Omental fat pad (tissue), 4 donors: Measurements from ENCODE around the gene WBP2. TPM values are rescaled to one million over a fixed set of nuclear protein-coding genes. Genes with fewer than 3 reads are reported as not detected.

ENCODE experiments used
- ATAC-seq: fragments of 150-250 bp; one replicate; pipeline ENCODE4 v1.9.1; 2016; ENCODE audit warnings: mild to moderate bottlenecking, moderate library complexity; ENCODE audit not compliant: low FRiP score
- DNase-seq: peaks from one replicate; pipeline ENCODE4 v3.0.0-alpha.2; 2019; ENCODE audit warnings: low spot score
- total RNA-seq, 4 donors: library from RNA; depleted of rRNA; stranded (reverse); fragments of >200 nt; gene quantifications; one replicate each; pipeline ENCODE4 v1.1.0, GENCODE V29; 2016
- TF ChIP-seq, protein P1 (sequence below), 3 donors: fragments of 450-650 bp; IDR thresholded peaks; one replicate each; pipeline ENCODE4 v1.5.1; 2016 to 2017; ENCODE audit warnings: antibody characterized with exemption in 3 of 3, mild to moderate bottlenecking in 3 of 3, moderate library complexity in 2 of 3

WBP2 gene
- total RNA-seq, 4 donors from 2014 or later, result 43.1 to 72.3 (median 50.2) TPM

DNA sequence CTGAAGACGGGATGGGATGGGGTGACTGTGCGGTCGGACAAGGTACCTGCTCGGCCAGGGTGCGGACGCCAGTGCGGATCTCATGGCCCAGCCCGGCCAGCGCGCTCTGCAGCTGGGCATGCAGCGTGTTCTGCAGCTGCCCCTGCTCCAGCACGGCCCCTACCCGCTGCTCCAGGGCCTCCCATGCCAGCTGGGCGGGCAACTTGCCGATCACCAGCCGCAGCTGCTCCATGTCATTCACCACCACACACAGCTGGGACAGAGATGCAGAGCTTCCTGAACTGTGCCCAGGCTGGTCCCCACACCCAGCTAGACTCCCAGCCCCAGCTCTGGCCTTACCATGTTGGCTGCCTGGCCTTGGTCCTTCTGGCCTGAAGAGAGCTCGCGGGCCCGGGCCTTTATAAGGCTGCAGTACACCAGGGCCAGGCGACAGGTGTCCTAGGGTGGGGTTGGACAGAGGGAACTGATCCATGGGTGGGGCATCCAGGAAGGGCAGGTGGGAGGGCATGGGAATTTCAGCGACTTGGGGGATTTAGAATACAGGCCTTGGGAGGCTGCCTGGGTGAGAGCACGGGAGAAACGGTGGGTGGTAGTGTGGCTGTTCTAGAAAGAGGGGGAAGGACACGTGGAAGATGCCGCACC, 20.7 kb downstream of the WBP2 start:
- DNase-seq (no peak), ATAC-seq (no peak)
- TF ChIP-seq, protein P1, sequence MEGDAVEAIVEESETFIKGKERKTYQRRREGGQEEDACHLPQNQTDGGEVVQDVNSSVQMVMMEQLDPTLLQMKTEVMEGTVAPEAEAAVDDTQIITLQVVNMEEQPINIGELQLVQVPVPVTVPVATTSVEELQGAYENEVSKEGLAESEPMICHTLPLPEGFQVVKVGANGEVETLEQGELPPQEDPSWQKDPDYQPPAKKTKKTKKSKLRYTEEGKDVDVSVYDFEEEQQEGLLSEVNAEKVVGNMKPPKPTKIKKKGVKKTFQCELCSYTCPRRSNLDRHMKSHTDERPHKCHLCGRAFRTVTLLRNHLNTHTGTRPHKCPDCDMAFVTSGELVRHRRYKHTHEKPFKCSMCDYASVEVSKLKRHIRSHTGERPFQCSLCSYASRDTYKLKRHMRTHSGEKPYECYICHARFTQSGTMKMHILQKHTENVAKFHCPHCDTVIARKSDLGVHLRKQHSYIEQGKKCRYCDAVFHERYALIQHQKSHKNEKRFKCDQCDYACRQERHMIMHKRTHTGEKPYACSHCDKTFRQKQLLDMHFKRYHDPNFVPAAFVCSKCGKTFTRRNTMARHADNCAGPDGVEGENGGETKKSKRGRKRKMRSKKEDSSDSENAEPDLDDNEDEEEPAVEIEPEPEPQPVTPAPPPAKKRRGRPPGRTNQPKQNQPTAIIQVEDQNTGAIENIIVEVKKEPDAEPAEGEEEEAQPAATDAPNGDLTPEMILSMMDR (IDR thresholded peaks at IDR 0.05), result no peak

DNA sequence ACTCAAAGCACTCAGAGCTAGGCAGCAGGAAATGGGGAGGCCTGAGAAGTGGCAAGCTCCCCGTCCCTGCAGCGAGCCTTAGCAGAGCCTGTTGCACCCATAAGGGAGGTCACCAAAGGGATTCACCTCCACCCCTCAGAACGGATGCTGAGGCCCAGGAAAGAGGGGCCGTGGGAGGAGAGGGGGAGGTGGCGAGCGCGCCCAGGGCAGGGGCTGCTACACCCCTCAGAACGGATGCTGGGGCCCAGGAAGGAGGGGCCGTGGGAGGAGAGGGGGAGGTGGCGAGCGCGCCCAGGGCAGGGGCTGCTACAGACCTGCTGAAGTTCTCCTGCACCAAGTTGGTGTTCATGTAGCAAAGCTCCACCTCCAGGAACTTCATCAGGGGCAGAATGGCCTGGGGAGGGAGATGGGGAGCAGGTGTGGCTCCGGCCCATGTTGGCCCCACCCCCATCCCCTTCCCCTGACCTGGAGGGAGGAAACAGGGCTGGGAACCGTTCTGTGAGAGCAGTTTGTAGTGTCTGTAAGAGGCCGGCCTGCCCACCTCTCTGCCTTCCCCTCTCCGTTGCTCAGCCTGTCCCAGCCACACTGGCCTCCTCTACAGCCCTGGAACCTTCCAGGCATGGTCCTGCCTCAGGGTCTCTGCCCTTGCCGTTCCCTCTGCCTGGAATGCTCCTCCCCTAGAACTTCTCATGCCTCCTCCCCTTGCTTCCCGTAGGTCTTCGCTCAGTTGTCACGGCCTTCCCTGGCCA, 22.3 kb downstream of the WBP2 start:
- TF ChIP-seq, protein P1 (IDR thresholded peaks at IDR 0.05), result no peak
- DNase-seq (no peak), ATAC-seq (no peak)

DNA sequence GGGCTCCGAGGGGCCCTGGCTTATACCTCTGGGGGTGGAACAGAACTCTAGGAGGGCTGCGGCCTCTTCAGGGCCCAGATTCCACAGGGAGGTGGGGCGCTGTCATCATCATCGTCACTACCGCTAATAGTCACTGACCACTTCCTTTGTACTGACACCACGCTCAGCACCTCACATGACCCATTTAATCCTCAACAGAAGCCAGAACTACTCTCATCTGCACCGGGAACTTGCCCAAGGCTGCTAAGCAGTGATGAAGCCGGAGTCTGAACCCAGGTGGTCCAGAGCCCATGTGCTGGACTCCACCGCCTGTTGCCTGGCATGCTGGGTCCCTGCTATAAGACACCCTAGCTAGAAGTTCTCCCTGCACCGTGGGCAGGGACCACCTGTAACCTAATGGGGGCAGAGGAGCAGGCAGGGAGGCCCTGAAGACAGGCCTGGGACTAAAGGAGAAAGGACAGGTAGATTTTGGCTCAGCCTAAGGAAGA, 22.9 kb downstream of the WBP2 start:
- no peak for ATAC-seq
- TF ChIP-seq, protein P1 (IDR thresholded peaks at IDR 0.05), result no peak
- no peak for DNase-seq

DNA sequence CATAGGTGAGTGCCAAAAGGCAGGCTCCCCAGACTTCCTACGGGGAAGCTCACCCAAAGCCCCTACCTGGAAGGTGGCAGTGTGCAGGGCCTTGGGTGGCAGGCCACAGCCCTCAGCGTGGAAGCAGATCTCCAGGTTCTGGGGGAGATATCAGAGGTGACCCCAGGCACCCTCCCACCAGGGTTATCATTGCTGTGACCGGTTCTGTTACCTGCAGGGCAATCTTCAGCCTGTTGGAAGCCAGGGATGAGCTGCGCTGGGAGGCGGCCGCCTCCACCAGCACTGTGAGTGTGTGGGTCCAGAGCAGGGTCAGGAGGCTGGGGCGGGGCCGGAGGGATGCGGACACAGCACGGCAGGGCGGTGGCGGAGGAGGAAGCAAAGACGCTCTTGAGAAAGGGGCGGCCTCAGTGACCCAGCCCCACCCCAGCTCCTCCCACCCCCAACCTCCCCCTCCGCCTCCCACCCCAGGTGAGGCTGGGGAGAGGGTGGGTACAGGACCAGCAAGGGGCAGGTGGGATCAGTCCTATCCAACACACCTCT, 24.0 kb downstream of the WBP2 start:
- no peak for DNase-seq
- no peak for ATAC-seq
- TF ChIP-seq, protein P1 (IDR thresholded peaks at IDR 0.05), result no peak

DNA sequence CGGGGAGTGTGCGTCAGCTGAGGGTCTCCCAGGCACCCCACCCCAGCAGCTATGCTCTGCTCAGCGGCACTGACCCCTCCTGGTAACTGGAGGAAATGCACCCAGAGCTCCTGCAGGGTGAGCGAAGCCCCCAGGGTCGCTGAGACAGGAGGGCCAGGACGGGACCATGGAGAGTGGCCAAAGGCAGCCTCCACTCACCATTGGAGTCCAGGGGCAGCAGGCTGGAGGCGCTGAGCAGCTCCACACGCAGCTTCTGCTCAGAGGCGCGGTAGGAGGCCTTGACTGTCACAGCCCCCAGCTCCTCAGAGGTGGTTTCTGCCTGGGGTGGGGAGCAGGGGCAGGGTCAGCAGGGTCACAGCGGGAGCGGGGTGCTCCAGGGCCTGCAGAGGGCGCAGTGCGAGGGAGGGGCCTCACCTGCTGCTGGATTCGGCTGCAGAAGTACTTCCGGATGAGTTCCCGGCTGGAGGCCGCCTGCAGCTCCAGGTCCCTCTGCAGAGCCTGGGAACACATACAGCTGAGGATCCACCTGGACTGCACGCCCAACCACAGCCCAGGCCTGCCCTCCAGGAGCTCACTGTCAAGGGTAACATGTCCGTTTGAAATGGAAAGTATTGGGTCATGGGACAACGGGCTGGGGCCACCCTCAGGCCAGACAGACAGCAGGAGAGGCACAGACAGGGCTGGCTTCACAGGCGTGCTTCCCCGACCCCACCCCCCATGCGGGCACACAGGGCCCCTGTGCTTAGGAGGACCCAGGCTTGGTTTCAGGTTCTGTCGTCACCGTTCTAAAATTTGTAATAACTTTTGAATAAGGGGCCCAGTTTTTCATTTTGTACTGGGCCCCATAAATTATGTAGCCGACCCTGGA, 24.7 kb downstream of the WBP2 start:
- ATAC-seq (no peak), DNase-seq (no peak)
- TF ChIP-seq, protein P1 (IDR thresholded peaks at IDR 0.05), result no peak

DNA sequence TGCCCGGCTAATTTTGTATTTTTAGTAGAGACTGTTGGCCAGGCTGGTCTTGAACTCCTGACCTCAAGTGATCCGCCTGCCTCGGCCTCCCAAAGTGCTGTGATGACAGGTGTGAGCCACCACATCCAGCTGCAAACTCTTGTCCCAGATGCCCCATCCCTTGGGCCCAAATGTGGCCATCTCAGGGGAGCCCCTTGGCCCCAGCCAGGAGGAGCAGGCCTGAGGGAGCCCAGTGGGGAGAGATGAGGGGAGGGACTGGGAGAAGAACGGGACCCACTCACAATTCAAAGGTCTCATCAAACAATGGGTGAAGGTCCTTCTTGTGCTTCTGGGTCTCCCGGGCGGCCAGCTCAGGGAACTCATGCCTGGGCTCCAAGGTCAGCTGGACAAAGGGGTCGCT, 25.4 kb downstream of the WBP2 start:
- TF ChIP-seq, protein P1 (IDR thresholded peaks at IDR 0.05), result no peak
- ATAC-seq (no peak), DNase-seq (no peak)
